Right lobe of liver (tissue), 6 donors: ENCODE data around the gene ZMYND8. TPM values are rescaled to one million over a fixed set of nuclear protein-coding genes. Genes with fewer than 3 reads are reported as not detected.
"Not testable (repeated sequence)": the region's sequence is repeated elsewhere in the genome, so short reads cannot be mapped to it uniquely, and the experiment has no call there.

Experiments
- ATAC-seq, 4 donors: fragments of 200-7000 bp; cut with Tn5 transposase; one replicate each; pipeline ENCODE4 v1.9.1; 2020; ENCODE audit warnings: mild to moderate bottlenecking in 4 of 4, moderate library complexity in 4 of 4
- DNase-seq, 3 donors: peaks; one replicate each; pipeline ENCODE4 v3.0.0-alpha.2; 2020
- H3K27ac ChIP-seq, 3 donors: fragments of 200-600 bp; one replicate each; pipeline ENCODE4 v1.8.0; 2022
- H3K27me3 ChIP-seq, 2 donors: fragments of 200-600 bp; one replicate each; pipeline ENCODE4 v1.8.0; 2022
- H3K36me3 ChIP-seq, 4 donors: fragments of 200-600 bp; sonication (generic) in 1 of 4; one replicate each; pipeline versions ENCODE4 v1.5.1 to v1.8.0; 2017 to 2022; ENCODE audit warnings: control low read depth in 1 of 4
- H3K4me1 ChIP-seq, 4 donors: fragments of 200-600 bp; sonication (generic) in 1 of 4; one replicate each; pipeline versions ENCODE4 v1.5.1 to v1.8.0; 2017 to 2022; ENCODE audit warnings: control low read depth in 1 of 4
- H3K4me3 ChIP-seq, 3 donors: fragments of 200-600 bp; one replicate each; pipeline ENCODE4 v1.8.0; 2022
- H3K9me3 ChIP-seq, 4 donors: fragments of 200-600 bp; sonication (generic) in 1 of 4; one replicate each; pipeline versions ENCODE4 v1.5.1 to v1.8.0; 2017 to 2022; ENCODE audit warnings: control low read depth in 1 of 4
- CTCF ChIP-seq, 4 donors: fragments of 200-600 bp in 3 of 4; fragments of 450-650 bp in 1 of 4; IDR thresholded peaks; one replicate each; pipeline versions ENCODE4 v1.5.1 to v1.8.0; 2016 to 2022; ENCODE audit warnings: antibody characterized with exemption in 4 of 4, mild to moderate bottlenecking in 2 of 4
- POLR2A ChIP-seq: fragments of 450-650 bp; IDR thresholded peaks from one replicate; pipeline ENCODE4 v1.6.1; 2017; ENCODE audit warnings: antibody characterized with exemption, mild to moderate bottlenecking
- WGBS: methylation state at CpG from one replicate; pipeline ENCODE4 v1.1.6; 2018; ENCODE audit warnings: low coverage, low lambda C conversion rate; ENCODE audit not compliant: insufficient coverage; ENCODE audit errors: missing lambda C conversion rate; 5-methylcytosine and 5-hydroxymethylcytosine counted together
- intact Hi-C, 2 donors: fragments of 100-400 bp; cut with DNase I; formaldehyde crosslinking; loops; one replicate each; pipeline versions ENCODE4 v1.11.2 to v1.14.1; 2022
- total RNA-seq, 6 experiments: library from RNA; depleted of rRNA in 2 of 6; stranded (reverse); fragments of >200 nt in 2 of 6; fragmentation: NEBNext Ultra II Directional in 3 of 6; extraction: Animal tissue kit (Norgen Biotek cat#: 25700) in 3 of 6; gene quantifications; one replicate each; pipeline versions ENCODE4 v1.1.0 to v1.2.4, GENCODE V29; 2016 to 2023
- donor health status: DM: no; HTN: yes; CAD: no.
- donor health status: DM: no; HTN: no; CAD: no.
- donor health status: DM: no; HTN: no; CAD: no.
- donor health status: DM: no; HTN: yes; CAD: no.
- donor health status: DM: no; HTN: yes; CAD: no.

Gene ZMYND8
- total RNA-seq, 6 experiments from 2014 or later: 7.8 to 25.7 (median 13.8) TPM

GRCh38 chr20:47249913-47250312 lies 106.6 kb downstream of the ZMYND8 start:
- Histone ChIP-seq H3K4me1 (peaks cover 0 to 20% (median 10%) of the 10 kb centered on the region in 4 donors), H3K27me3 (no peaks in the 10 kb centered on the region), H3K27ac (no peak overlapping the region), H3K4me3 (no peak overlapping the region), H3K36me3 (peaks cover 0 to 29% (median 11%) of the 10 kb centered on the region in 4 donors), H3K9me3 (no peaks in the 10 kb centered on the region)
- ATAC-seq: no peak
- intact Hi-C loops: loop anchor here in 1 of 2 donors (10.0 kb wide), 1 partner anchor 45 kb away; no protein-coding TSS in a partner anchor
- WGBS: no CpG with 5 or more reads among the region's 4 CpGs
- TF ChIP-seq CTCF (IDR thresholded peaks at IDR 0.05): no peak
- TF ChIP-seq POLR2A: no peak
- DNase-seq: no peak

GRCh38 chr20:47248448-47248966 lies 108.0 kb downstream of the ZMYND8 start:
- Histone ChIP-seq H3K36me3 (peaks cover 0 to 29% (median 11%) of the 10 kb centered on the region in 4 donors), H3K4me1 (peaks cover 0 to 20% (median 6%) of the 10 kb centered on the region in 4 donors), H3K4me3 (no peak overlapping the region), H3K9me3 (no peaks in the 10 kb centered on the region), H3K27ac (no peak overlapping the region), H3K27me3 (no peaks in the 10 kb centered on the region)
- TF ChIP-seq CTCF (IDR thresholded peaks at IDR 0.05) (no peak), POLR2A (no peak)
- intact Hi-C loops: no loop called here
- ATAC-seq: no peak
- DNase-seq: no peak
- WGBS: 90% methylated on average over 2 of the region's 6 CpGs

- Histone ChIP-seq H3K4me3 (no peak overlapping the region), H3K27ac (no peak overlapping the region), H3K36me3 (peaks cover 0 to 29% (median 11%) of the 10 kb centered on the region in 4 donors), H3K27me3 (no peaks in the 10 kb centered on the region), H3K4me1 (peaks cover 0 to 20% (median 5%) of the 10 kb centered on the region in 4 donors), H3K9me3 (no peaks in the 10 kb centered on the region)
- ATAC-seq (no peak), DNase-seq (no peak)
- intact Hi-C loops: no loop called here
- TF ChIP-seq CTCF (IDR thresholded peaks at IDR 0.05): no peak
- TF ChIP-seq POLR2A: no peak
- WGBS: 100% methylated on average over 1 of the region's 1 CpG
Measured at GRCh38 chr20:47247972-47248371, 108.5 kb downstream of the ZMYND8 start.

- H3K36me3 ChIP-seq: peaks cover 0 to 29% (median 11%) of the 10 kb centered on the region in 4 donors
- no peak overlapping the region for H3K27ac ChIP-seq
- ATAC-seq (no peak), DNase-seq (no peak)
- no peaks in the 10 kb centered on the region for H3K27me3 ChIP-seq
- TF ChIP-seq CTCF (IDR thresholded peaks at IDR 0.05) (no peak), POLR2A (no peak)
- H3K9me3 ChIP-seq: no peaks in the 10 kb centered on the region
- H3K4me1 ChIP-seq: peaks cover 0 to 29% (median 6%) of the 10 kb centered on the region in 4 donors
- no peak overlapping the region for H3K4me3 ChIP-seq
- WGBS: 95% methylated on average over 17 of the region's 18 CpGs
- intact Hi-C loops: no loop called here
Measured at GRCh38 chr20:47246061-47246777, 110.3 kb downstream of the ZMYND8 start.

- H3K36me3 ChIP-seq: peaks cover 0 to 29% (median 11%) of the 10 kb centered on the region in 4 donors
- H3K9me3 ChIP-seq, ATAC-seq, intact Hi-C loops, H3K4me3 ChIP-seq, H3K27me3 ChIP-seq, DNase-seq: not testable (repeated sequence)
- peak overlapping the region in 1 of 3 donors; percentile 49 for H3K27ac ChIP-seq
- peaks cover 0 to 29% (median 6%) of the 10 kb centered on the region in 4 donors for H3K4me1 ChIP-seq
- WGBS: 86% methylated on average over 11 of the region's 11 CpGs
Measured at GRCh38 chr20:47245166-47245565, 111.3 kb downstream of the ZMYND8 start.
